Lung (tissue), 12 donors: ENCODE results near the gene CTSS. TPM values are rescaled to one million over a fixed set of nuclear protein-coding genes. Genes with fewer than 3 reads are reported as not detected.
A peak's percentile ranks its signal among the peaks of the same experiment; 100 is the strongest.

Source experiments
- ATAC-seq: fragments of 200-7000 bp; cut with Tn5 transposase; one replicate; pipeline ENCODE4 v1.9.1; 2020; ENCODE audit warnings: moderate number of reproducible peaks; ENCODE audit not compliant: insufficient read depth, low FRiP score
- DNase-seq, 3 donors: peaks; one replicate each; pipeline ENCODE4 v3.0.0-alpha.2; 2013 to 2017
- H3K27ac ChIP-seq, 2 donors: one replicate each; pipeline ENCODE4 v1.5.1; 2013; ENCODE audit warnings: mild to moderate bottlenecking in 2 of 2, moderate library complexity in 2 of 2, control low read depth in 1 of 2, inconsistent platforms in 1 of 2, low read depth in 1 of 2, low read length in 1 of 2
- H3K27me3 ChIP-seq, 3 donors: one replicate each; pipeline ENCODE4 v1.5.1; 2013; ENCODE audit warnings: low read length in 2 of 3; ENCODE audit not compliant: control insufficient read depth in 3 of 3, insufficient read depth in 3 of 3
- H3K36me3 ChIP-seq, 4 donors: one replicate each; pipeline ENCODE4 v1.5.1; 2013; ENCODE audit warnings: low read length in 4 of 4, mild to moderate bottlenecking in 1 of 4, moderate library complexity in 1 of 4; ENCODE audit not compliant: control insufficient read depth in 4 of 4, insufficient read depth in 4 of 4
- H3K4me1 ChIP-seq, 5 donors: one replicate each; pipeline ENCODE4 v1.5.1; 2013; ENCODE audit warnings: low read length in 5 of 5, mild to moderate bottlenecking in 2 of 5, moderate library complexity in 1 of 5; ENCODE audit not compliant: control insufficient read depth in 5 of 5, insufficient read depth in 5 of 5
- H3K4me3 ChIP-seq: one replicate; pipeline ENCODE4 v1.5.1; 2013; ENCODE audit warnings: mild to moderate bottlenecking, control low read depth, moderate library complexity
- H3K9ac ChIP-seq, 2 donors: one replicate each; pipeline ENCODE4 v1.5.1; 2013; ENCODE audit warnings: low read length in 2 of 2, control low read depth in 1 of 2; ENCODE audit not compliant: insufficient read depth in 1 of 2
- H3K9me3 ChIP-seq, 4 donors: one replicate each; pipeline ENCODE4 v1.5.1; 2013; ENCODE audit warnings: low read length in 3 of 4, mild to moderate bottlenecking in 1 of 4, moderate library complexity in 1 of 4; ENCODE audit not compliant: control insufficient read depth in 4 of 4, insufficient read depth in 3 of 4
- WGBS, 2 donors: extraction: QIAGEN DNeasy Blood & Tissue Kit; methylation state at CpG; one replicate each; pipeline ENCODE4 v1.1.7; 2013; 5-methylcytosine and 5-hydroxymethylcytosine counted together
- polyA plus RNA-seq, 2 donors: library from polyadenylated mRNA; stranded (reverse); fragments of 200-250 nt; gene quantifications; one replicate each; pipeline ENCODE4 v1.2.1, GENCODE V29; 2013
- total RNA-seq, 2 donors: library from RNA; depleted of rRNA in 1 of 2; stranded (reverse); fragments of >200 nt in 1 of 2; gene quantifications; one replicate each; pipeline ENCODE4 v1.2.1, GENCODE V29; 2014 to 2021
- TF ChIP-seq, protein P1 (sequence below): IDR thresholded peaks from 2 replicates; pipeline ENCODE4 v1.5.1; 2012; ENCODE audit warnings: mild to moderate bottlenecking; ENCODE audit errors: control extremely low read depth, extremely low read depth
- donor health status: control.
- donor health status: control.
- donor health status: Bipolar disorder and iron deficiency.
- donor health status: healthy.
- donor health status: DM: yes; HTN: yes; CAD: no.

The CTSS gene
- total and polyA plus RNA-seq, 4 donors: 79.2 to 516 (median 269) TPM

DNA sequence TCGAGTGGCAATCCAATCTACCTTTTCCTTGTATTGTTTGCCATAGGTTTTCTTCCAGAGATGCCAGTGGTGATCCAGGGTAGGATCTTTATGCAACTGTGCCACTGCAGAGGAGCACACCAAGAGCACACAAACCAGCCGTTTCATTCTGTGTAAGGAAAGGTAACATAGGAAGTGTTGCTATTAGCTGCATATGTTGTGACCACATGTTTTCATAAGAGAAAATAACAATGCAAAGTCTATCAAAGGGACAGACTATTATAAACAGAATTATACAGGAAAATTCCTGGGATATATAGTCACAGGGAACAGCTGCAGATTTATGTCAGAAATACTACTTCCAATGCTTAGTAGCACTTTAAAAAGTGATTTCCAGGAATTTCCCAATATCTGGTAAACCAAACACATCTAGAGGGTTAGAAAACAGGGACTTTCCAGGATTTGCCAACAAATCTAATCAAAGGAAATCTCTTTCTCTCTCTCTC, 919 bp downstream of the CTSS start:
- 18 to 23% methylated on average over 2 of the region's 2 CpGs for WGBS, 2 donors
- peak in 2 of 3 donors; percentile 50 to 56 for DNase-seq
- peaks cover 0 to 8% (median 5%) of the 10 kb centered on the region in 5 donors for H3K4me1 ChIP-seq
- no peak overlapping the region for H3K4me3 ChIP-seq
- no peaks in the 10 kb centered on the region for H3K36me3 ChIP-seq
- no peaks in the 10 kb centered on the region for H3K27me3 ChIP-seq
- H3K9me3 ChIP-seq: no peaks in the 10 kb centered on the region
- TF ChIP-seq, protein P1, sequence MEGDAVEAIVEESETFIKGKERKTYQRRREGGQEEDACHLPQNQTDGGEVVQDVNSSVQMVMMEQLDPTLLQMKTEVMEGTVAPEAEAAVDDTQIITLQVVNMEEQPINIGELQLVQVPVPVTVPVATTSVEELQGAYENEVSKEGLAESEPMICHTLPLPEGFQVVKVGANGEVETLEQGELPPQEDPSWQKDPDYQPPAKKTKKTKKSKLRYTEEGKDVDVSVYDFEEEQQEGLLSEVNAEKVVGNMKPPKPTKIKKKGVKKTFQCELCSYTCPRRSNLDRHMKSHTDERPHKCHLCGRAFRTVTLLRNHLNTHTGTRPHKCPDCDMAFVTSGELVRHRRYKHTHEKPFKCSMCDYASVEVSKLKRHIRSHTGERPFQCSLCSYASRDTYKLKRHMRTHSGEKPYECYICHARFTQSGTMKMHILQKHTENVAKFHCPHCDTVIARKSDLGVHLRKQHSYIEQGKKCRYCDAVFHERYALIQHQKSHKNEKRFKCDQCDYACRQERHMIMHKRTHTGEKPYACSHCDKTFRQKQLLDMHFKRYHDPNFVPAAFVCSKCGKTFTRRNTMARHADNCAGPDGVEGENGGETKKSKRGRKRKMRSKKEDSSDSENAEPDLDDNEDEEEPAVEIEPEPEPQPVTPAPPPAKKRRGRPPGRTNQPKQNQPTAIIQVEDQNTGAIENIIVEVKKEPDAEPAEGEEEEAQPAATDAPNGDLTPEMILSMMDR: no peak
- ATAC-seq: peak; percentile 29
- peak overlapping the region in 1 of 2 donors; percentile 55 for H3K9ac ChIP-seq
- peak overlapping the region in 1 of 2 donors; percentile 70 for H3K27ac ChIP-seq

GRCh38 chr1:150763018-150763417, 2.6 kb downstream of the CTSS start:
- TF ChIP-seq, protein P1: no peak
- no peaks in the 10 kb centered on the region for H3K27me3 ChIP-seq
- DNase-seq: no peak
- H3K9me3 ChIP-seq: no peaks in the 10 kb centered on the region
- peaks cover 0 to 3% (median 0%) of the 10 kb centered on the region in 4 donors for H3K36me3 ChIP-seq
- H3K9ac ChIP-seq: no peak overlapping the region
- H3K27ac ChIP-seq: no peak overlapping the region
- ATAC-seq: no peak
- peaks cover 0 to 8% (median 5%) of the 10 kb centered on the region in 5 donors for H3K4me1 ChIP-seq
- H3K4me3 ChIP-seq: no peak overlapping the region
- 89 to 91% methylated on average over 3 of the region's 3 CpGs for WGBS, 2 donors

DNA sequence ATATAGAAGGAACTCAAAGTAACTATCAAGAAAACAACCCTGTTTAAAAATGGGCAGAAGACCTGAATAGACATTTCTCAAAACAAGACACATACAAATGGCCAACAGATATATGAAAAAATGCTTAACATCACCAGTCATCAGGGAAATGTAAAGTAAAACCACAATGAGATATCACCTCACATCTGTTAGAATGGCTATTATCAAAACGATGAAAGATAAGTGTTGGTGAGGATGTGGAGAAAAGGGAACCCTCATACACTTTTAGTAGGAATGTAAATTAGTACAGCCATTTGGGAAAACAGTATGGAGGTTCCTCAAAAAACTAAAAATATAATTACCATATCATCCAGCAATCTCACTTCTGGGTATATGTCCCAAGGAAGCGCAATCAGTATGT, 3.0 kb downstream of the CTSS start:
- Histone ChIP-seq H3K27me3 (no peaks in the 10 kb centered on the region), H3K4me1 (peaks cover 0 to 8% (median 5%) of the 10 kb centered on the region in 5 donors), H3K9ac (no peak overlapping the region), H3K9me3 (no peaks in the 10 kb centered on the region), H3K4me3 (no peak overlapping the region), H3K27ac (no peak overlapping the region), H3K36me3 (peaks cover 0 to 3% (median 0%) of the 10 kb centered on the region in 4 donors)
- ATAC-seq: no peak
- WGBS, 2 donors: 65 to 76% methylated on average over 2 of the region's 2 CpGs
- DNase-seq: no peak
- TF ChIP-seq, protein P1: no peak

DNA sequence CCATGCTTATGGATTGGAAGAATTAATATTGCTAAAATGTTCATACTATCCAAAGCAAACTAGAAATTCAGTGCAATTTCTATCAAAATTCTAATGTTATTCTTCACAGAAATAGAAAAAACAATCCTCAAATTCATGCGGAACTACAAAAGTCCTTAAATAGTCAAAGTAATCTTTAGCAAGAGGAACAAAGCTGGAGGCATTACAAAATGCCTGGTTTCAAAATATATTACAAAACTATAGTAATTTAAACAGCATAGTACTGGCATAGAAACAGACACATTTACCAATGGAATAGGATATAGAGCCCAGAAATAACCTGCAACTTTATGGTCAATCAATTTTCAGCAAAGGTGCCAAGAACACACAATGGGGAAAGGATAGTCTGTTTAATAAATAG, 3.8 kb downstream of the CTSS start:
- no peak overlapping the region for H3K4me3 ChIP-seq
- no peaks in the 10 kb centered on the region for H3K9me3 ChIP-seq
- no peak for ATAC-seq
- DNase-seq: no peak
- peaks cover 0 to 3% (median 0%) of the 10 kb centered on the region in 4 donors for H3K36me3 ChIP-seq
- H3K9ac ChIP-seq: no peak overlapping the region
- WGBS, 2 donors: 53 to 76% methylated on average over 1 of the region's 1 CpG
- TF ChIP-seq, protein P1: no peak
- peaks cover 0 to 8% (median 5%) of the 10 kb centered on the region in 5 donors for H3K4me1 ChIP-seq
- no peak overlapping the region for H3K27ac ChIP-seq
- no peaks in the 10 kb centered on the region for H3K27me3 ChIP-seq
